ENCODE data around the gene BMS1. TPM values are rescaled to one million over a fixed set of nuclear protein-coding genes. Genes with fewer than 3 reads are reported as not detected.
"Not testable (repeated sequence)": the region's sequence is repeated elsewhere in the genome, so short reads cannot be mapped to it uniquely, and the experiment has no call there.

The BMS1 gene
- total RNA-seq, 1 experiment from 2014 or later, result 40.0 TPM

DNA sequence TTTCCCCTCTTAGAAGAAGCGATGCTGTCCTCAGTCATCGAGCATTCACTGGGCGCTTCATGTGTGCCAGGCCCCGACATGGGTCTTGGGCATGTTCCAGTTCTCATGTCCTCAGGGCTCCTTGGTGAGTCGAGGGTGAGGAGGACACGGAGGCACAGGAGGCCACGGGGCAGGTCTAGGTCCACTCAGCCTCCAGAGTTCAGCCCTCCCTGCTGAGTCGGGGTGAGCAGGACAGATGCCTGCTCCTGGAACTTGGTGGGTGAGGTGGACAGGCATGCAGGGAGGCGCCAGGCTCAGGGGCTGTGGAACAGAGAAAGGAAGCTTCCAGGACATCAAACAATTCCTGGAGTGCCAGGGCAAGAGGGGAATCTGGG lies 87.4 kb downstream of the BMS1 start:
- Histone ChIP-seq H3K9ac (ENCODE audit: low read length) (no peak overlapping the region), H3K9me2 (ENCODE audit: insufficient read depth) (no peaks in the 10 kb centered on the region), H3K36me3 (ENCODE audit: control insufficient read depth in 1 of 2, insufficient read depth in 2 of 2, low read length in 2 of 2) (no peaks in the 10 kb centered on the region), H4K20me1 (ENCODE audit: insufficient read depth) (no peaks in the 10 kb centered on the region), H3K4me3 (replicated peaks in 1 of 2; ENCODE audit: low read depth in 1 of 2, low read length in 2 of 2) (no peak overlapping the region), H3K27me3 (ENCODE audit: insufficient read depth, low read length) (no peaks in the 10 kb centered on the region), H3K27ac (ENCODE audit: low read depth, low read length) (no peak overlapping the region), H3K79me2 (ENCODE audit: insufficient read depth, low read length) (no peaks in the 10 kb centered on the region), H3K4me1 (ENCODE audit: control insufficient read depth in 1 of 2, insufficient read depth in 2 of 2, low read length in 2 of 2) (peaks cover 0 to 4% of the 10 kb centered on the region in 2 experiments; a peak in 1 of 4 replicates), H2AFZ (ENCODE audit: low read depth, low read length, poor library complexity, severe bottlenecking) (no peak overlapping the region), H3K9me3 (ENCODE audit: control insufficient read depth in 1 of 2, insufficient read depth in 1 of 2, low read depth in 1 of 2, low read length in 2 of 2) (no peaks in the 10 kb centered on the region), H3K4me2 (ENCODE audit: low read length) (no peak overlapping the region)
- ChIA-PET RAD21 (ENCODE audit: low non-redundant PET in 1 of 2, low total read pairs in 2 of 2, uncharacterized antibody in 2 of 2, unreplicated experiment in 2 of 2) (no interaction called here), CTCF (no interaction called here), POLR2A (no interaction called here)
- intact Hi-C loops (cut with micrococcal nuclease), result loop anchor here (10.0 kb wide), 1 partner anchor 335 kb away; no protein-coding TSS in a partner anchor
- DNase-seq (ENCODE audit: low read depth, low spot score) (no peak), ATAC-seq (no peak)
- BruUV-seq (replicated peaks), result no TSS peak
- TF ChIP-seq POLR2AphosphoS5 (IDR thresholded peaks at IDR 0.05; ENCODE audit: low read depth, low read length) (no peak), TCF7L2 (IDR thresholded peaks at IDR 0.05; ENCODE audit: borderline replicate concordance, extremely low read depth, insufficient read depth, insufficient read length) (no peak), EZH2phosphoT487 (IDR thresholded peaks at IDR 0.05; ENCODE audit: borderline replicate concordance) (no peak), ZNF274 (IDR thresholded peaks at IDR 0.05; ENCODE audit: low read depth, low read length) (no peak)
- TF ChIP-seq, protein P1, sequence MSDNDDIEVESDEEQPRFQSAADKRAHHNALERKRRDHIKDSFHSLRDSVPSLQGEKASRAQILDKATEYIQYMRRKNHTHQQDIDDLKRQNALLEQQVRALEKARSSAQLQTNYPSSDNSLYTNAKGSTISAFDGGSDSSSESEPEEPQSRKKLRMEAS (IDR thresholded peaks at IDR 0.05), result no peak
- TF ChIP-seq, protein P2, sequence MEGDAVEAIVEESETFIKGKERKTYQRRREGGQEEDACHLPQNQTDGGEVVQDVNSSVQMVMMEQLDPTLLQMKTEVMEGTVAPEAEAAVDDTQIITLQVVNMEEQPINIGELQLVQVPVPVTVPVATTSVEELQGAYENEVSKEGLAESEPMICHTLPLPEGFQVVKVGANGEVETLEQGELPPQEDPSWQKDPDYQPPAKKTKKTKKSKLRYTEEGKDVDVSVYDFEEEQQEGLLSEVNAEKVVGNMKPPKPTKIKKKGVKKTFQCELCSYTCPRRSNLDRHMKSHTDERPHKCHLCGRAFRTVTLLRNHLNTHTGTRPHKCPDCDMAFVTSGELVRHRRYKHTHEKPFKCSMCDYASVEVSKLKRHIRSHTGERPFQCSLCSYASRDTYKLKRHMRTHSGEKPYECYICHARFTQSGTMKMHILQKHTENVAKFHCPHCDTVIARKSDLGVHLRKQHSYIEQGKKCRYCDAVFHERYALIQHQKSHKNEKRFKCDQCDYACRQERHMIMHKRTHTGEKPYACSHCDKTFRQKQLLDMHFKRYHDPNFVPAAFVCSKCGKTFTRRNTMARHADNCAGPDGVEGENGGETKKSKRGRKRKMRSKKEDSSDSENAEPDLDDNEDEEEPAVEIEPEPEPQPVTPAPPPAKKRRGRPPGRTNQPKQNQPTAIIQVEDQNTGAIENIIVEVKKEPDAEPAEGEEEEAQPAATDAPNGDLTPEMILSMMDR (IDR thresholded peaks at IDR 0.05 in 2 of 3, conservative IDR thresholded peaks at IDR 0.05 in 1 of 3; ENCODE audit: borderline replicate concordance in 1 of 3, insufficient read depth in 1 of 3, low read depth in 2 of 3, low read length in 2 of 3), result no peak

DNA sequence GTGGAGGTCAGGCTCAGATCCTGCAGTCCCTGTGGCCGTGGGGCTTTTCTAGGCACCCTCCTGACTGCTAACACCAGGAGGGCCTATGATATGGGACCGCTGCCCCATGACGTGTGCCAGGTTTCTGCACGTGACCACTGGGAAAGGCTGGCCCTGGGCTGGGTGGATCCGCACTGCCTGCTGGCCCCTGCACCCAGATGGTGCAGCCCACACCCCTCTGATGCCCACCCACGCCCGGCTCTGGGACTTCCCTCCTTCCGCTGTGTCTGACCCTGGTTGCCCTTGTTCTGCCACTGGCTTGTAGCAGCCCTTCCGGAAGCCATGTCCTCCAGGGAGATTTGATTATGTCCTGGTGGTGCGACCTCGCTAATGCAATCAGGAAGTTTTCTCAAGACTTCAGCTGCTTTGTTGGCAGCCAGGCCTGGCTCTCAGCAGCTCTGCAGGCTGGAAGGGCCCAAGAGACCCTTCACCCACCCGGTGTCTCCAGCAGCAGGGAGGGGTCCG lies 88.6 kb downstream of the BMS1 start:
- BruUV-seq (replicated peaks); H3K27me3 ChIP-seq (ENCODE audit: insufficient read depth, low read length); H4K20me1 ChIP-seq (ENCODE audit: insufficient read depth); H3K9me3 ChIP-seq (ENCODE audit: control insufficient read depth in 1 of 2, insufficient read depth in 1 of 2, low read depth in 1 of 2, low read length in 2 of 2); RAD21 ChIA-PET (ENCODE audit: low non-redundant PET in 1 of 2, low total read pairs in 2 of 2, uncharacterized antibody in 2 of 2, unreplicated experiment in 2 of 2); CTCF ChIA-PET; H3K27ac ChIP-seq (ENCODE audit: low read depth, low read length); H3K36me3 ChIP-seq (ENCODE audit: control insufficient read depth in 1 of 2, insufficient read depth in 2 of 2, low read length in 2 of 2); POLR2A ChIA-PET; H2AFZ ChIP-seq (ENCODE audit: low read depth, low read length, poor library complexity, severe bottlenecking); H3K4me3 ChIP-seq (replicated peaks in 1 of 2; ENCODE audit: low read depth in 1 of 2, low read length in 2 of 2); H3K9me2 ChIP-seq (ENCODE audit: insufficient read depth); H3K4me2 ChIP-seq (ENCODE audit: low read length); H3K9ac ChIP-seq (ENCODE audit: low read length); ATAC-seq; H3K79me2 ChIP-seq (ENCODE audit: insufficient read depth, low read length); intact Hi-C loops (cut with micrococcal nuclease); DNase-seq (ENCODE audit: low read depth, low spot score): not testable (repeated sequence)
- H3K4me1 ChIP-seq (ENCODE audit: control insufficient read depth in 1 of 2, insufficient read depth in 2 of 2, low read length in 2 of 2), result peaks cover 0 to 11% of the 10 kb centered on the region in 2 experiments; a peak in 2 of 4 replicates
